Measurements from ENCODE around the gene SETD6.

The SETD6 gene

GRCh38 chr16:58518083-58518979 is 3.0 kb downstream of the SETD6 start:
- Histone ChIP-seq H3K4me3 (ENCODE audit: low read length) (peak overlapping the region; percentile 46), H3K27ac (ENCODE audit: low read length) (peak overlapping the region; percentile 93), H2AFZ (ENCODE audit: low read depth, low read length) (no peak overlapping the region), H4K20me1 (ENCODE audit: insufficient read depth, low read length) (peaks cover 51% of the 10 kb centered on the region), H3K4me1 (ENCODE audit: low read length) (peaks cover 58% of the 10 kb centered on the region), H3K4me2 (ENCODE audit: low read length) (peak overlapping the region; percentile 63), H3K79me2 (ENCODE audit: low read length) (peaks cover 54% of the 10 kb centered on the region), H3K36me3 (replicated peaks; ENCODE audit: low read depth, low read length) (peaks cover 47% of the 10 kb centered on the region), H3K27me3 (ENCODE audit: low read depth, low read length) (no peaks in the 10 kb centered on the region), H3K9ac (ENCODE audit: low read length) (peak overlapping the region; percentile 31; the same call in 1 of the 2 replicates), H3K9me3 (ENCODE audit: insufficient read depth, low read length) (no peaks in the 10 kb centered on the region)
- TF ChIP-seq EZH2phosphoT487 (IDR thresholded peaks at IDR 0.05; ENCODE audit: low read depth) = no peak
- TF ChIP-seq, protein P1, sequence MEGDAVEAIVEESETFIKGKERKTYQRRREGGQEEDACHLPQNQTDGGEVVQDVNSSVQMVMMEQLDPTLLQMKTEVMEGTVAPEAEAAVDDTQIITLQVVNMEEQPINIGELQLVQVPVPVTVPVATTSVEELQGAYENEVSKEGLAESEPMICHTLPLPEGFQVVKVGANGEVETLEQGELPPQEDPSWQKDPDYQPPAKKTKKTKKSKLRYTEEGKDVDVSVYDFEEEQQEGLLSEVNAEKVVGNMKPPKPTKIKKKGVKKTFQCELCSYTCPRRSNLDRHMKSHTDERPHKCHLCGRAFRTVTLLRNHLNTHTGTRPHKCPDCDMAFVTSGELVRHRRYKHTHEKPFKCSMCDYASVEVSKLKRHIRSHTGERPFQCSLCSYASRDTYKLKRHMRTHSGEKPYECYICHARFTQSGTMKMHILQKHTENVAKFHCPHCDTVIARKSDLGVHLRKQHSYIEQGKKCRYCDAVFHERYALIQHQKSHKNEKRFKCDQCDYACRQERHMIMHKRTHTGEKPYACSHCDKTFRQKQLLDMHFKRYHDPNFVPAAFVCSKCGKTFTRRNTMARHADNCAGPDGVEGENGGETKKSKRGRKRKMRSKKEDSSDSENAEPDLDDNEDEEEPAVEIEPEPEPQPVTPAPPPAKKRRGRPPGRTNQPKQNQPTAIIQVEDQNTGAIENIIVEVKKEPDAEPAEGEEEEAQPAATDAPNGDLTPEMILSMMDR (IDR thresholded peaks at IDR 0.05; ENCODE audit: low read depth, low read length) = no peak

DNA sequence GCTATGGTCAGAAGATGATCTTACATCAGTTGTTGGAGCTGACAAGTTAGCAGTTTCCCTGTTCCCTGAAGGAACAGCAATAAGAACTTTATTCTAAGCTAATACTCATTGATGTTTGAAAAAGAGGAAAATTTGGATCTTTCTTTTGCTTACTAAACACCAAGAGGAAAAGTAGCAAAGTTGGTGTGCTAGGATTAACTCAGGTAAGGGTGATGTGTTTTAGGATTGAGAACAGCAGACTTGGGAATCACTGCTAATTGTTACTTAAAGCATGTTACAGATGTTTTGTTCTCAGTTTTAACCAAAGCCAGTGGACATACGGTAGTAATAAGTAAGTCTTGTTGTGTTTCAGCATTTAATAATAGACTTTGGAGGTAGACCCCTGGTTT is 3.7 kb downstream of the SETD6 start:
- Histone ChIP-seq H3K4me2 (ENCODE audit: low read length) (peak overlapping the region; percentile 63), H3K79me2 (ENCODE audit: low read length) (peaks cover 55% of the 10 kb centered on the region), H3K27ac (ENCODE audit: low read length) (peak overlapping the region; percentile 93), H3K4me1 (ENCODE audit: low read length) (peaks cover 58% of the 10 kb centered on the region), H2AFZ (ENCODE audit: low read depth, low read length) (no peak overlapping the region), H3K27me3 (ENCODE audit: low read depth, low read length) (no peaks in the 10 kb centered on the region), H3K36me3 (replicated peaks; ENCODE audit: low read depth, low read length) (peaks cover 52% of the 10 kb centered on the region), H3K9me3 (ENCODE audit: insufficient read depth, low read length) (no peaks in the 10 kb centered on the region), H3K9ac (ENCODE audit: low read length) (peak overlapping the region; percentile 23; the same call in 1 of the 2 replicates), H3K4me3 (ENCODE audit: low read length) (peak overlapping the region; percentile 46), H4K20me1 (ENCODE audit: insufficient read depth, low read length) (peaks cover 51% of the 10 kb centered on the region)
- TF ChIP-seq, protein P1 (IDR thresholded peaks at IDR 0.05; ENCODE audit: low read depth, low read length) = no peak
- no peak for TF ChIP-seq EZH2phosphoT487 (IDR thresholded peaks at IDR 0.05; ENCODE audit: low read depth)

DNA sequence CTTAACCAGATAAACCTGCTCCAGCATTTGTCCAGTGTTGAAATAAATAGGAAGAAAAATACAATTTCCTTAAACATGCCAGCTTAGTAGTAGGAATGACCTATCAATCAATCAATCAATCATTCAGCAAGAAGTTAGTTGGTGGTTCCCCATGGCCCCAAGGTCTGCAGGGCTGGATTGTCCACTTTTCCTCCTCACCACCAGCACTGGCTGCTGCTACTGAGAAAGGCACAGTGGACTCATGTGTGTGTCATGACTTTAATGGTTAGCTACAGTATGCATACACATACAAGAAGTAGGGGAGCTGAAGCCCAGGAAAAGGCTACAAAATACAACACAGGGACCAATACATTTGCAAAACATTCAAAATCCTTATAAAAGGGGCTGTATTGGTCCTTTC is 4.4 kb downstream of the SETD6 start:
- no peak for TF ChIP-seq EZH2phosphoT487 (IDR thresholded peaks at IDR 0.05; ENCODE audit: low read depth)
- TF ChIP-seq, protein P1 (IDR thresholded peaks at IDR 0.05; ENCODE audit: low read depth, low read length) = no peak
- no peak overlapping the region for H3K4me3 ChIP-seq (ENCODE audit: low read length)
- H3K9me3 ChIP-seq (ENCODE audit: insufficient read depth, low read length) = no peaks in the 10 kb centered on the region
- peaks cover 58% of the 10 kb centered on the region for H3K4me1 ChIP-seq (ENCODE audit: low read length)
- peak overlapping the region; percentile 93 for H3K27ac ChIP-seq (ENCODE audit: low read length)
- no peak overlapping the region for H2AFZ ChIP-seq (ENCODE audit: low read depth, low read length)
- peak overlapping the region; percentile 23; the same call in 1 of the 2 replicates for H3K9ac ChIP-seq (ENCODE audit: low read length)
- H3K79me2 ChIP-seq (ENCODE audit: low read length) = peaks cover 50% of the 10 kb centered on the region
- no peaks in the 10 kb centered on the region for H3K27me3 ChIP-seq (ENCODE audit: low read depth, low read length)
- peaks cover 59% of the 10 kb centered on the region for H3K36me3 ChIP-seq (replicated peaks; ENCODE audit: low read depth, low read length)
- peak overlapping the region; percentile 63 for H3K4me2 ChIP-seq (ENCODE audit: low read length)
- H4K20me1 ChIP-seq (ENCODE audit: insufficient read depth, low read length) = peaks cover 51% of the 10 kb centered on the region

GRCh38 chr16:58530179-58530578 is 14.9 kb downstream of the SETD6 start:
- H3K9me3 ChIP-seq (ENCODE audit: insufficient read depth, low read length) = no peaks in the 10 kb centered on the region
- no peaks in the 10 kb centered on the region for H4K20me1 ChIP-seq (ENCODE audit: insufficient read depth, low read length)
- H2AFZ ChIP-seq (ENCODE audit: low read depth, low read length) = no peak overlapping the region
- H3K36me3 ChIP-seq (replicated peaks; ENCODE audit: low read depth, low read length) = peaks cover 79% of the 10 kb centered on the region
- no peak for TF ChIP-seq EZH2phosphoT487 (IDR thresholded peaks at IDR 0.05; ENCODE audit: low read depth)
- TF ChIP-seq, protein P1 (IDR thresholded peaks at IDR 0.05; ENCODE audit: low read depth, low read length) = no peak
- H3K4me3 ChIP-seq (ENCODE audit: low read length) = no peak overlapping the region
- H3K79me2 ChIP-seq (ENCODE audit: low read length) = peaks cover 21% of the 10 kb centered on the region; the same call in 1 of the 2 replicates
- peak overlapping the region; percentile 32; the same call in 1 of the 2 replicates for H3K27ac ChIP-seq (ENCODE audit: low read length)
- H3K4me1 ChIP-seq (ENCODE audit: low read length) = peaks cover 10% of the 10 kb centered on the region; the same call in 1 of the 2 replicates
- no peak overlapping the region for H3K9ac ChIP-seq (ENCODE audit: low read length)
- H3K4me2 ChIP-seq (ENCODE audit: low read length) = no peak overlapping the region
- no peaks in the 10 kb centered on the region for H3K27me3 ChIP-seq (ENCODE audit: low read depth, low read length)
